ENCODE results near the gene RAET1G.
"Not testable (repeated sequence)": the region's sequence is repeated elsewhere in the genome, so short reads cannot be mapped to it uniquely, and the experiment has no call there.

DNA sequence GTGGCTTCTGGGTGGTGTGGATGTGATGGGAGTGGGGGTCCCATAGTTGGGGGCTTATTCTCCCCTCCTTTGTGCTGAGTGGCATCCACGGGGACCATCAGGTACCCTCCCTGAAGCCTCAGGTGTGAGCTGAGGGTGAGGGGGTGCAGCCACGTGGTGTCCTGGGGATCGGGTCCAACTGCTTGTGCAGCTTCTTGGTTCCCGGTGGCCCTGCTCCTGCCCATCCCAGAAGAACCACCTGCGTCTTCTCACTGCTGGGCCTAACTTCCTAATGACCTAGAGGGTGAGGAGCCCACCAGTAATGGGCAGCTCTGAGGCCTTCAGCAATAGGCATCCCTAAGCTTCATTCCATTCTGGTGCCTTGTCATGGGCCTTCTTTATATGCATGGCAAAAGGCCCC is 20.4 kb upstream of the RAET1G start:
- TF ChIP-seq CTCF, POLR2A (IDR thresholded peaks at IDR 0.05): not testable (repeated sequence)
